Measurements from ENCODE around the gene MUC5B.

DNA sequence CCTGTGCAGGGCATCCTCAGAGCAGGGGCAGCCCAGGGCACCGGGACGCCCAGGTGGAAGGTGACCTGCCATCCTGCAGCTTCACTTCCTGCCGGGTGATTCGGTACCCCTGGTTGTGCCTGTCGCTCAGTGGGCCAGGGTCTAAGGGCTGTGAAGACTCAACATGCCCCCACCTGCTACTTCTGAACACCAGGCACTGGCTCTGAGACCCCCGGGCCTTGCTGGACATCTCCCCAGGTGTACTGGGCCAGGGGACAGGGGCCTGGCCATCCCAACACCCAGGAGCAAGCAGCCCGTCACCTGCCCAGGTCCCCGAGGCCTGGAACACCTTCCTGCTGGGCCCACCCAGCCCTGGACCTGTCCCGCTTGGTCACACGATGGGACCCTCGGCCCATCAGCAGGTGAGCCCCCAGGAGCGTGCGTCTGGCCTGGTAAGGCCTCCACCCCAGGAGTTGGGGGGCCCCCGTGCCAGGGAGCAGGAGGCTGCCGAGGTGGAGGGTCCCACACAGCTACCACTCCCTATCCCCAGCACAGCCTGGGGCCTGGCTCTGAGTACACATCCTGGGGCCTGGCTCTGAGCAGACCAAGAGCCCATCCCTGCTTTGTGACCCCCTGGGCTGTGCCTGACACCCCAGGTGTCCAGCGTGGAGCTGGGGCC lies 3.9 kb upstream of the MUC5B start:
- TF ChIP-seq RAD21 (IDR thresholded peaks at IDR 0.05) (no peak), YY1 (IDR thresholded peaks at IDR 0.05) (no peak), RXRA (IDR thresholded peaks at IDR 0.05) (no peak), JUND (IDR thresholded peaks at IDR 0.05) (no peak)
- TF ChIP-seq, protein P1, sequence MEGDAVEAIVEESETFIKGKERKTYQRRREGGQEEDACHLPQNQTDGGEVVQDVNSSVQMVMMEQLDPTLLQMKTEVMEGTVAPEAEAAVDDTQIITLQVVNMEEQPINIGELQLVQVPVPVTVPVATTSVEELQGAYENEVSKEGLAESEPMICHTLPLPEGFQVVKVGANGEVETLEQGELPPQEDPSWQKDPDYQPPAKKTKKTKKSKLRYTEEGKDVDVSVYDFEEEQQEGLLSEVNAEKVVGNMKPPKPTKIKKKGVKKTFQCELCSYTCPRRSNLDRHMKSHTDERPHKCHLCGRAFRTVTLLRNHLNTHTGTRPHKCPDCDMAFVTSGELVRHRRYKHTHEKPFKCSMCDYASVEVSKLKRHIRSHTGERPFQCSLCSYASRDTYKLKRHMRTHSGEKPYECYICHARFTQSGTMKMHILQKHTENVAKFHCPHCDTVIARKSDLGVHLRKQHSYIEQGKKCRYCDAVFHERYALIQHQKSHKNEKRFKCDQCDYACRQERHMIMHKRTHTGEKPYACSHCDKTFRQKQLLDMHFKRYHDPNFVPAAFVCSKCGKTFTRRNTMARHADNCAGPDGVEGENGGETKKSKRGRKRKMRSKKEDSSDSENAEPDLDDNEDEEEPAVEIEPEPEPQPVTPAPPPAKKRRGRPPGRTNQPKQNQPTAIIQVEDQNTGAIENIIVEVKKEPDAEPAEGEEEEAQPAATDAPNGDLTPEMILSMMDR (IDR thresholded peaks at IDR 0.05; ENCODE audit: low read depth, low read length, missing input control), result no peak
- TF ChIP-seq, protein P2, sequence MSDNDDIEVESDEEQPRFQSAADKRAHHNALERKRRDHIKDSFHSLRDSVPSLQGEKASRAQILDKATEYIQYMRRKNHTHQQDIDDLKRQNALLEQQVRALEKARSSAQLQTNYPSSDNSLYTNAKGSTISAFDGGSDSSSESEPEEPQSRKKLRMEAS (IDR thresholded peaks at IDR 0.05), result no peak
- TF ChIP-seq, protein P3, sequence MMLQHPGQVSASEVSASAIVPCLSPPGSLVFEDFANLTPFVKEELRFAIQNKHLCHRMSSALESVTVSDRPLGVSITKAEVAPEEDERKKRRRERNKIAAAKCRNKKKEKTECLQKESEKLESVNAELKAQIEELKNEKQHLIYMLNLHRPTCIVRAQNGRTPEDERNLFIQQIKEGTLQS (IDR thresholded peaks at IDR 0.05), result no peak

Data from liver (tissue), 3 donors.